ENCODE results near the gene WNT11.

Gene WNT11

DNA sequence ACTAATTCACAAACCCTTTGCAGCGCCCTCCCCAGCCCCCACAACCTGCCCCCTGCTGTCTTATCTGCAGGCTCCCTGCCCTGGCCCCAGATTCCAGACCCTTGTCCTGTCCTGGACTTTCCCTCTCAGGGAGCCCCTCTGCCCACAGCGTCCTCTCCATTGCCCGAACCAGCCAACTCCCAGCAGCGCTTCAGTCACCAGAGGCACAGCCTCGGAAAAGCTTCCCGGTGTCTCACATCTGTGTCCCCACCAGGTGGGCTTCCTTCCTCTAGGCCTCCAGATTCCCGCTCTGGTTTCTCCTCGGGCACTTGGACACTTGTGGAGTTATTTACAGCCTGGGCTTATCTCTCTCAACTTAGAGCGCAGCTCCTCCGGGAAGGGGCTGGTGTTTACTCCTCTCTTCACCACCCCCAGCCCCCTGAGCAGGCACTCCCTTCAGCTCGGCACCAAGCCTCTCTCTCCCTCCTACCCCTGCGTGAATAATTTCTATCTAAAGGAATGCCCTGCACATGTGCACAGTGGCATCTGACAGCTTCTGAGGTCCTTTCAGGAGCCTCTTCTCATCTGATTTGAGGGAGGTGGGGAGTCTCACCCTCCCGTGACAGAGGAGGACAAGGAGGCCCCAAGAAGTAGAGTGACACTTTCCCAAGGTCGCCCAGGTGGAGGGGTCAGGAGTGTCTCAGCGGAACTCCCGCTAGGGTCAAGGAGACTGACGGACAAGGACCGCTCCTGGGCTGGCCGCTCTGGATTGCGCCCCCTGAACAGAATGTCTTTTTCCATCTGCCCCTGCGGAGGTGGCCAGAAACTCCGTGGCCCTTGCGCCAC lies 838 bp downstream of the WNT11 start:
- H2BK120ac ChIP-seq (ENCODE audit: insufficient read depth, low read length, poor library complexity) = no peak overlapping the region
- H3K79me1 ChIP-seq (ENCODE audit: low read length) = peaks cover 9% of the 10 kb centered on the region
- H3K4me2 ChIP-seq (ENCODE audit: low read length) = peak overlapping the region; percentile 77
- H2BK12ac ChIP-seq (ENCODE audit: low read length) = no peak overlapping the region
- H3K9ac ChIP-seq (ENCODE audit: low read length) = no peak overlapping the region
- WGBS (ENCODE audit: extremely low coverage, insufficient coverage, insufficient read length) = no CpG with 5 or more reads among the region's 23 CpGs
- H3K4me3 ChIP-seq (ENCODE audit: low read depth, low read length) = peak overlapping the region; percentile 3
- H3K4ac ChIP-seq (ENCODE audit: low read depth, low read length) = no peak overlapping the region
- no peak for DNase-seq
- no peak overlapping the region for H3K14ac ChIP-seq (ENCODE audit: low read length)
- peaks cover 34% of the 10 kb centered on the region for H3K27me3 ChIP-seq (ENCODE audit: insufficient read depth, low read length)
- H3K23ac ChIP-seq (ENCODE audit: low read length) = no peak overlapping the region
- H4K91ac ChIP-seq (ENCODE audit: low read depth, low read length) = no peak overlapping the region
- no peak overlapping the region for H2AK5ac ChIP-seq (ENCODE audit: low read length)
- H3K18ac ChIP-seq (ENCODE audit: low read length) = no peak overlapping the region
- no peak overlapping the region for H2AFZ ChIP-seq (ENCODE audit: insufficient read depth, low read length, poor library complexity)
- no peak overlapping the region for H4K12ac ChIP-seq (ENCODE audit: low read depth, low read length)
- peaks cover 2% of the 10 kb centered on the region for H3K79me2 ChIP-seq (ENCODE audit: control insufficient read depth, insufficient read depth, low read length, poor library complexity)
- H4K8ac ChIP-seq (ENCODE audit: low read depth, low read length) = no peak overlapping the region
- no peak overlapping the region for H3K27ac ChIP-seq (ENCODE audit: low read depth, low read length)
- H3K4me1 ChIP-seq (ENCODE audit: control insufficient read depth in 1 of 2, insufficient read depth in 2 of 2, low read length in 2 of 2) = peaks cover 18 to 20% of the 10 kb centered on the region in 2 experiments
- H3K9me3 ChIP-seq (ENCODE audit: insufficient read depth, low read depth, low read length) = peaks cover 8% of the 10 kb centered on the region
- H3K36me3 ChIP-seq (ENCODE audit: control insufficient read depth in 1 of 2, insufficient read depth in 2 of 2, low read length in 2 of 2) = no peaks in the 10 kb centered on the region
- H2BK5ac ChIP-seq (ENCODE audit: low read depth, low read length, poor library complexity) = no peak overlapping the region

DNA sequence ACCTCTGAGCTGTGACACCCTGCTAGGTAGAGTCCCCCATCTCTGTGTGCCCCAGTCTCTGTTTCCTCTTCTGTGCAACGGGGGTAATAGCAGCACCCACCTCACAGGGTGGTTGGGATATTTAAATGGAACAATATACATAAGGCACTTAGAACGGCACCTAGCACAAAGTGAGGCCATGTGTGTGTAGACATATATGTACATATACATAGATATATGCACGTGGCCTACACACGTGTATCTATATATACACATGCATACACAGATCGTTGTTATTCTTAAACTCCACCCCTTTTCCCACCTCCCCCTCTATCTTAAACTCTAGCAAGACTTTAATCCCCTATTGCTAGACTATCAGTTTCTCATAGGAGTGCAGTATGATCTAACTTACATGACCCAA lies 2.4 kb downstream of the WNT11 start:
- Histone ChIP-seq H3K36me3 (ENCODE audit: control insufficient read depth in 1 of 2, insufficient read depth in 2 of 2, low read length in 2 of 2) (no peaks in the 10 kb centered on the region), H3K27me3 (ENCODE audit: insufficient read depth, low read length) (peaks cover 20% of the 10 kb centered on the region), H3K79me2 (ENCODE audit: control insufficient read depth, insufficient read depth, low read length, poor library complexity) (peaks cover 2% of the 10 kb centered on the region), H4K12ac (ENCODE audit: low read depth, low read length) (no peak overlapping the region), H2BK12ac (ENCODE audit: low read length) (no peak overlapping the region), H3K27ac (ENCODE audit: low read depth, low read length) (no peak overlapping the region), H3K4ac (ENCODE audit: low read depth, low read length) (no peak overlapping the region), H3K79me1 (ENCODE audit: low read length) (peaks cover 5% of the 10 kb centered on the region), H4K91ac (ENCODE audit: low read depth, low read length) (no peak overlapping the region), H3K18ac (ENCODE audit: low read length) (no peak overlapping the region), H3K14ac (ENCODE audit: low read length) (no peak overlapping the region), H3K9me3 (ENCODE audit: insufficient read depth, low read depth, low read length) (peaks cover 8% of the 10 kb centered on the region), H3K4me2 (ENCODE audit: low read length) (no peak overlapping the region), H2BK120ac (ENCODE audit: insufficient read depth, low read length, poor library complexity) (no peak overlapping the region), H2BK5ac (ENCODE audit: low read depth, low read length, poor library complexity) (no peak overlapping the region), H4K8ac (ENCODE audit: low read depth, low read length) (no peak overlapping the region), H3K4me1 (ENCODE audit: control insufficient read depth in 1 of 2, insufficient read depth in 2 of 2, low read length in 2 of 2) (peaks cover 15 to 18% of the 10 kb centered on the region in 2 experiments), H3K4me3 (ENCODE audit: low read depth, low read length) (no peak overlapping the region), H3K9ac (ENCODE audit: low read length) (no peak overlapping the region), H2AK5ac (ENCODE audit: low read length) (no peak overlapping the region), H3K23ac (ENCODE audit: low read length) (no peak overlapping the region), H2AFZ (ENCODE audit: insufficient read depth, low read length, poor library complexity) (no peak overlapping the region)
- DNase-seq = no peak
- WGBS (ENCODE audit: extremely low coverage, insufficient coverage, insufficient read length) = no CpG with 5 or more reads among the region's 5 CpGs

DNA sequence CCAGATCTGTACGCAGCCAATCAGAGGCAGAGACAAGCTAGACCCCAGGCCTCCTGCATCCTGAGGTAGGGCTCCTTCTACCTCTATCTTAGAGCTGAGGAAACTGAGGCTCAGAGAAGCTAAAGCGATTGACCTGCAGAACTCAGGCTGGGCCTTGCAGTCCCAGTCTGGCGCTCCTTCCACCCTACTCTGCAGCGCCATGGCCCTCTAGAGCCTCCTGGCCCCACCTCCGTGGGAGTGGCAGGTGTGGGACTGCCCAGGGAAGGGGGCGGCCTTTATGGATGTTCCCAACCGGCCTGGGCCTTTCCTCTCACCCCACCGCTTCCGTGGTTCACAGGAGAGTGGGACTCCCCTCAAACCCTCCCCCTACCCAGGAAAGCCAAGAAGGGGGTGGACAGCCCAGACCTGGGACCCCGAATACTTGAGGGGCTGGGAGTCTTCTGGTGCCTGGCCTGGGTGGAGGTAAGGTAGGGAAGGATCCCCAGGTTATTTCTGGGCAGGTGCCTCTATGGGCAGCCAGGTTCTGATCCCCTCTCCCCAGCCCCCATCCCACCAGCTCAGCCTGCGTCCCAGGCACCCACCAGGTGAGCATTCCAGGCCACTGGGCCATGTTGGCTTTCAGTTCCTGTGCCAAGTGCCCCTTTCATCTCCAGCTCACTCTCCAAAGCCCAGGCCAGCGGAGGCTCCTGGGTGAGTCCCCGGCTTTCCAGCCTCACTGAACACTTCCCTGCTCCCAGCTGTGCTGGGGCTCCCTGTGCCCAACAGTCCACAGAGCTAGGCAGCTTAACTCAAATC lies 3.0 kb downstream of the WNT11 start:
- H3K4me3 ChIP-seq (ENCODE audit: low read depth, low read length) = no peak overlapping the region
- H3K18ac ChIP-seq (ENCODE audit: low read length) = no peak overlapping the region
- H3K4ac ChIP-seq (ENCODE audit: low read depth, low read length) = no peak overlapping the region
- peaks cover 20% of the 10 kb centered on the region for H3K27me3 ChIP-seq (ENCODE audit: insufficient read depth, low read length)
- H3K23ac ChIP-seq (ENCODE audit: low read length) = no peak overlapping the region
- no peak overlapping the region for H2BK12ac ChIP-seq (ENCODE audit: low read length)
- H3K79me2 ChIP-seq (ENCODE audit: control insufficient read depth, insufficient read depth, low read length, poor library complexity) = no peaks in the 10 kb centered on the region
- H2BK5ac ChIP-seq (ENCODE audit: low read depth, low read length, poor library complexity) = no peak overlapping the region
- no peak overlapping the region for H2BK120ac ChIP-seq (ENCODE audit: insufficient read depth, low read length, poor library complexity)
- no peak overlapping the region for H3K9ac ChIP-seq (ENCODE audit: low read length)
- peaks cover 8% of the 10 kb centered on the region for H3K9me3 ChIP-seq (ENCODE audit: insufficient read depth, low read depth, low read length)
- no peaks in the 10 kb centered on the region for H3K36me3 ChIP-seq (ENCODE audit: control insufficient read depth in 1 of 2, insufficient read depth in 2 of 2, low read length in 2 of 2)
- H3K79me1 ChIP-seq (ENCODE audit: low read length) = no peaks in the 10 kb centered on the region
- no peak overlapping the region for H3K14ac ChIP-seq (ENCODE audit: low read length)
- no peak for DNase-seq
- WGBS (ENCODE audit: extremely low coverage, insufficient coverage, insufficient read length) = no CpG with 5 or more reads among the region's 13 CpGs
- no peak overlapping the region for H4K91ac ChIP-seq (ENCODE audit: low read depth, low read length)
- H4K12ac ChIP-seq (ENCODE audit: low read depth, low read length) = no peak overlapping the region
- H3K4me2 ChIP-seq (ENCODE audit: low read length) = no peak overlapping the region
- H2AK5ac ChIP-seq (ENCODE audit: low read length) = no peak overlapping the region
- peaks cover 15 to 18% of the 10 kb centered on the region in 2 experiments for H3K4me1 ChIP-seq (ENCODE audit: control insufficient read depth in 1 of 2, insufficient read depth in 2 of 2, low read length in 2 of 2)
- H3K27ac ChIP-seq (ENCODE audit: low read depth, low read length) = no peak overlapping the region
- H2AFZ ChIP-seq (ENCODE audit: insufficient read depth, low read length, poor library complexity) = no peak overlapping the region
- no peak overlapping the region for H4K8ac ChIP-seq (ENCODE audit: low read depth, low read length)

DNA sequence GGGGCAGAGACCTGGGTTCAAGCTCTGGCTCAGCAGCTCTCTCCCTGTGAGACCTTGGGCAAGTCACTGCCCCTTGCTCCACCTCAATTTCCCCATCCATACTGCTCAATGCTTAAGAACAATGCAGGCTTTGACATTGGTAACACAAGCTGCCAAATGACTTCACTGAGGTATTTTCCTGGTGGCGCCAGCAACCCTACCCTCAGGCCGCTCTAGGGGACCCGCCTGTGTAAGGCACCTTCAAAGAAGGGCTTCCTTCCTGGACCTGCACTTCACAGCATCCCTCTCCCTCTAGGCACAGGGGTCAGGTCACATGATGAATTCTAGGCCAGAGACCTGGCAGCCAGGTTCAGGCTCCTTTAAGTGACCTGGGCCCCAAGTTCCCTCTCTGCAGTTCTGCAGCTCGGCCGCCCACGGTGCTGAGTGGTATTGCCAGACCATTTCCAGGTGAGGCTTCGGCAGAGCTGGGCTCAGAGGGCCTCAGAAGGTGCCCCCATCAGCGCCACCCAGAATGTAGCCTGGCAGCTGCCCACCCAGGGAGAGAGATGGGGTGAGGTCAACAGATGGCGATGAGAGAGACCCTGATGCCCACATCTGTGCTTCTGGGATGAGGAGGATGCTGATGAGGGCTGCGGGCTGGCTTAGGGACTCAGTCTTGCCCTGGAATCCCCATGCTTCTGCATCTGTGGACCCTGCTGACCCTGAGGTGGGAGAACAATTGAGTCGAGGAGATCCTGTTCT lies 4.5 kb downstream of the WNT11 start:
- Histone ChIP-seq H3K4ac (ENCODE audit: low read depth, low read length) (no peak overlapping the region), H3K4me3 (ENCODE audit: low read depth, low read length) (no peak overlapping the region), H3K4me2 (ENCODE audit: low read length) (no peak overlapping the region), H3K9me3 (ENCODE audit: insufficient read depth, low read depth, low read length) (peaks cover 6% of the 10 kb centered on the region), H2BK120ac (ENCODE audit: insufficient read depth, low read length, poor library complexity) (no peak overlapping the region), H3K4me1 (ENCODE audit: control insufficient read depth in 1 of 2, insufficient read depth in 2 of 2, low read length in 2 of 2) (peaks cover 5 to 11% of the 10 kb centered on the region in 2 experiments), H3K23ac (ENCODE audit: low read length) (no peak overlapping the region), H2AFZ (ENCODE audit: insufficient read depth, low read length, poor library complexity) (no peak overlapping the region), H2BK12ac (ENCODE audit: low read length) (no peak overlapping the region), H4K12ac (ENCODE audit: low read depth, low read length) (no peak overlapping the region), H4K91ac (ENCODE audit: low read depth, low read length) (no peak overlapping the region), H3K9ac (ENCODE audit: low read length) (no peak overlapping the region), H3K27me3 (ENCODE audit: insufficient read depth, low read length) (peaks cover 13% of the 10 kb centered on the region), H3K36me3 (ENCODE audit: control insufficient read depth in 1 of 2, insufficient read depth in 2 of 2, low read length in 2 of 2) (no peaks in the 10 kb centered on the region), H3K79me1 (ENCODE audit: low read length) (no peaks in the 10 kb centered on the region), H3K27ac (ENCODE audit: low read depth, low read length) (no peak overlapping the region), H3K18ac (ENCODE audit: low read length) (no peak overlapping the region), H2AK5ac (ENCODE audit: low read length) (no peak overlapping the region), H3K79me2 (ENCODE audit: control insufficient read depth, insufficient read depth, low read length, poor library complexity) (no peaks in the 10 kb centered on the region), H2BK5ac (ENCODE audit: low read depth, low read length, poor library complexity) (no peak overlapping the region), H3K14ac (ENCODE audit: low read length) (no peak overlapping the region), H4K8ac (ENCODE audit: low read depth, low read length) (no peak overlapping the region)
- peak; percentile 61 to 64 for DNase-seq
- WGBS (ENCODE audit: extremely low coverage, insufficient coverage, insufficient read length) = no CpG with 5 or more reads among the region's 11 CpGs
